IPS DF 19.7 (cell line): ENCODE measurements around the gene RBM33.

ENCODE experiments used
- DNase-seq: peaks from one replicate; pipeline ENCODE4 v3.0.0-alpha.2; 2013; ENCODE audit warnings: low read depth, low spot score

Gene RBM33

GRCh38 chr7:155766966-155767916 is 122.8 kb downstream of the RBM33 start:
- no peak for DNase-seq

GRCh38 chr7:155769701-155770100 is 125.2 kb downstream of the RBM33 start:
- DNase-seq: no peak

- DNase-seq: no peak
Measured at GRCh38 chr7:155770241-155770640, 125.8 kb downstream of the RBM33 start.

- DNase-seq: no peak
Measured at GRCh38 chr7:155773531-155773930, 129.1 kb downstream of the RBM33 start.

GRCh38 chr7:155774947-155775346 is 130.5 kb downstream of the RBM33 start:
- DNase-seq: no peak

GRCh38 chr7:155775691-155776090 is 131.2 kb downstream of the RBM33 start:
- DNase-seq: no peak

GRCh38 chr7:155776606-155777005 is 132.1 kb downstream of the RBM33 start:
- DNase-seq: no peak

- no peak for DNase-seq
Measured at GRCh38 chr7:155778349-155778748, 133.9 kb downstream of the RBM33 start.

GRCh38 chr7:155780884-155781283 is 136.4 kb downstream of the RBM33 start:
- no peak for DNase-seq

- DNase-seq: no peak
Measured at GRCh38 chr7:155781433-155781832, 137.0 kb downstream of the RBM33 start.

GRCh38 chr7:155782466-155782865 is 138.0 kb downstream of the RBM33 start:
- no peak for DNase-seq

GRCh38 chr7:155785536-155785935 is 141.1 kb downstream of the RBM33 start:
- DNase-seq: no peak

- DNase-seq: no peak
Measured at GRCh38 chr7:155786491-155786890, 142.0 kb downstream of the RBM33 start.

- DNase-seq: no peak
Measured at GRCh38 chr7:155787171-155787851, 142.8 kb downstream of the RBM33 start.

- DNase-seq: no peak
Measured at GRCh38 chr7:155788616-155789000, 144.1 kb downstream of the RBM33 start.

- no peak for DNase-seq
Measured at GRCh38 chr7:155789001-155789725, 144.7 kb downstream of the RBM33 start.

- DNase-seq: no peak
Measured at GRCh38 chr7:155790666-155791065, 146.2 kb downstream of the RBM33 start.

GRCh38 chr7:155791214-155791737 is 146.8 kb downstream of the RBM33 start:
- DNase-seq: no peak

GRCh38 chr7:155791836-155792235 is 147.4 kb downstream of the RBM33 start:
- no peak for DNase-seq

- no peak for DNase-seq
Measured at GRCh38 chr7:155792315-155792960, 148.0 kb downstream of the RBM33 start.

GRCh38 chr7:155792999-155793560 is 148.6 kb downstream of the RBM33 start:
- no peak for DNase-seq
